HepG2 (cell line): ENCODE measurements around the gene HTRA2. TPM values are rescaled to one million over a fixed set of nuclear protein-coding genes. Genes with fewer than 3 reads are reported as not detected.

ENCODE experiments used
- AHR ChIP-seq: IDR thresholded peaks from 2 replicates; pipeline ENCODE4 v1.6.1; 2018; ENCODE audit warnings: missing genetic modification reagents, missing compliant biosample characterization
- BCLAF1 ChIP-seq: fragments of 450-650 bp; IDR thresholded peaks from 2 replicates; pipeline ENCODE4 v1.6.1; 2017; ENCODE audit warnings: mild to moderate bottlenecking
- KDM3A ChIP-seq: IDR thresholded peaks from 2 replicates; pipeline ENCODE4 v1.6.1; 2018; ENCODE audit warnings: low read depth, missing compliant biosample characterization
- KLF13 ChIP-seq: sonication (generic); formaldehyde crosslinking; IDR thresholded peaks from 2 replicates; pipeline ENCODE4 v1.4.0; 2020; ENCODE audit warnings: mild to moderate bottlenecking, missing genetic modification reagents
- MED1 ChIP-seq: sonication (generic); formaldehyde crosslinking; IDR thresholded peaks from 2 replicates; pipeline ENCODE4 v1.4.0; 2020; ENCODE audit warnings: missing genetic modification reagents
- NBN ChIP-seq: fragments of 450-650 bp; conservative IDR thresholded peaks from 2 replicates; pipeline ENCODE4 v1.6.1; 2017
- NFRKB ChIP-seq: fragments of 450-650 bp; IDR thresholded peaks from 2 replicates; pipeline ENCODE4 v1.6.1; 2017
- NR2F2 ChIP-seq: IDR thresholded peaks from 2 replicates; pipeline ENCODE4 v1.6.1; 2012; ENCODE audit warnings: low read depth, inconsistent platforms, borderline replicate concordance
- PLRG1 ChIP-seq: fragments of 450-650 bp; conservative IDR thresholded peaks from 2 replicates; pipeline ENCODE4 v1.6.1; 2016
- SALL1 ChIP-seq: sonication (generic); formaldehyde crosslinking; IDR thresholded peaks from 2 replicates; pipeline ENCODE4 v1.8.0; 2022; ENCODE audit warnings: mild to moderate bottlenecking, missing genetic modification reagents
- SALL2 ChIP-seq: sonication (generic); formaldehyde crosslinking; IDR thresholded peaks from 2 replicates; pipeline ENCODE4 v1.8.1; 2023; ENCODE audit warnings: mild to moderate bottlenecking, missing genetic modification reagents, inconsistent platforms
- TAF15 ChIP-seq: fragments of 200-400 bp; formaldehyde crosslinking; IDR thresholded peaks from one replicate; pipeline ENCODE4 v1.6.1; 2018; ENCODE audit warnings: mild to moderate bottlenecking, low read depth, low read length; ENCODE audit not compliant: poor library complexity, severe bottlenecking
- TCF12 ChIP-seq, 2 experiments: fragments of 450-650 bp in 1 of 2; sonication (generic) in 1 of 2; formaldehyde crosslinking in 1 of 2; IDR thresholded peaks; 2 replicates each; pipeline versions ENCODE4 v1.6.1 to v1.8.0; 2017 to 2022; ENCODE audit warnings: antibody characterized with exemption in 1 of 2, mild to moderate bottlenecking in 1 of 2, missing genetic modification reagents in 1 of 2, moderate library complexity in 1 of 2
- TEAD3 ChIP-seq: optimal IDR thresholded peaks from 2 replicates; pipeline ENCODE3; 2016; ENCODE audit warnings: borderline replicate concordance
- TFE3 ChIP-seq: IDR thresholded peaks from 2 replicates; pipeline ENCODE4 v1.6.1; 2016
- XRCC5 ChIP-seq: fragments of 200-400 bp; formaldehyde crosslinking; optimal IDR thresholded peaks from 2 replicates; pipeline ENCODE3; 2017; ENCODE audit warnings: mild to moderate bottlenecking, low read length
- ZNF329 ChIP-seq: sonication (generic); formaldehyde crosslinking; IDR thresholded peaks from 2 replicates; pipeline ENCODE4 v1.9.0; 2021; ENCODE audit warnings: low read depth, mild to moderate bottlenecking, missing genetic modification reagents
- ZNF446 ChIP-seq: sonication (generic); formaldehyde crosslinking; IDR thresholded peaks from 2 replicates; pipeline ENCODE4 v1.5.0; 2020; ENCODE audit warnings: mild to moderate bottlenecking, missing genetic modification reagents
- ZNF552 ChIP-seq: sonication (generic); formaldehyde crosslinking; IDR thresholded peaks from 2 replicates; pipeline ENCODE4 v1.9.0; 2022; ENCODE audit warnings: missing genetic modification reagents, mild to moderate bottlenecking, borderline replicate concordance
- ZNF629 ChIP-seq: sonication (generic); formaldehyde crosslinking; conservative IDR thresholded peaks from 2 replicates; pipeline ENCODE4 v1.5.0; 2020; ENCODE audit warnings: missing genetic modification reagents
- ZNF704 ChIP-seq: sonication (generic); formaldehyde crosslinking; IDR thresholded peaks from 2 replicates; pipeline ENCODE4 v1.8.1; 2023; ENCODE audit warnings: mild to moderate bottlenecking, inconsistent platforms, moderate library complexity, missing genetic modification reagents, borderline replicate concordance
- ZNF784 ChIP-seq: sonication (generic); formaldehyde crosslinking; IDR thresholded peaks from 2 replicates; pipeline ENCODE4 v1.5.1; 2020; ENCODE audit warnings: missing genetic modification reagents, mild to moderate bottlenecking, borderline replicate concordance
- polyA plus RNA-seq, 8 experiments: library from polyadenylated mRNA; depleted of rRNA in 3 of 8; stranded (reverse) in 7 of 8; unstranded in 1 of 8; fragments of >200 nt; fragmentation: Illumina TruSeq in 4 of 8; extraction: Trizol in 4 of 8; gene quantifications; 2 replicates each; pipeline versions ENCODE4 v1.2.1 to v1.2.3, GENCODE V29; 2011 to 2016; ENCODE audit warnings: low read depth in 4 of 8, missing spikeins in 1 of 8, mixed read lengths in 1 of 8; ENCODE audit not compliant: insufficient read depth in 1 of 8
- total RNA-seq, 5 experiments: library from RNA; depleted of rRNA; stranded (reverse); fragments of >200 nt; fragmentation: Illumina TruSeq; extraction: Trizol; gene quantifications; 2 replicates each; pipeline ENCODE4 v1.2.3, GENCODE V29; 2016; ENCODE audit warnings: low read depth in 1 of 5

Gene HTRA2
- total and polyA plus RNA-seq, 2 of the 13 experiments (the other 11 are each of a cell fraction or from before 2014, with no cell fraction given), result 47.7 to 50.3 TPM

- peak; percentile 94 for TF ChIP-seq ZNF784
- no peak; the same call in 1 of the 2 replicates for TF ChIP-seq ZNF552 (CRISPR knock-in tag)
- 0 out of 2 replicates have a peak, but pooled peaks have one; percentile 39 for TF ChIP-seq SALL2 (CRISPR knock-in tag)
- no peak for TF ChIP-seq TCF12 (IDR thresholded peaks at IDR 0.05)
- peak; percentile 59; the same call in 1 of the 2 replicates for TF ChIP-seq TCF12 (CRISPR knock-in tag; IDR thresholded peaks at IDR 0.05)
- TF ChIP-seq XRCC5, result no peak
- TF ChIP-seq ZNF329 (CRISPR knock-in tag), result no peak
- TF ChIP-seq AHR (CRISPR knock-in tag), result 0 out of 2 replicates have a peak, but pooled peaks have one; percentile 5
- peak; percentile 90 for TF ChIP-seq SALL1
- peak; percentile 93 for TF ChIP-seq TEAD3
- no peak for TF ChIP-seq TFE3 (CRISPR knock-in tag)
- TF ChIP-seq MED1 (CRISPR knock-in tag), result peak; percentile 66
- peak; percentile 91 for TF ChIP-seq NR2F2
- no peak for TF ChIP-seq ZNF446 (CRISPR knock-in tag)
- TF ChIP-seq PLRG1, result no peak
- no peak for TF ChIP-seq KLF13 (CRISPR knock-in tag)
- peak; percentile 21; the same call in 1 of the 2 replicates for TF ChIP-seq KDM3A (CRISPR knock-in tag)
- 0 out of 2 replicates have a peak, but pooled peaks have one; percentile 18 for TF ChIP-seq ZNF704
- TF ChIP-seq ZNF629 (CRISPR knock-in tag), result no peak
- no peak for TF ChIP-seq BCLAF1
- TF ChIP-seq NFRKB, result no peak
- no peak for TF ChIP-seq TAF15
- TF ChIP-seq NBN, result no peak
Measured at GRCh38 chr2:74488643-74489481, 40.9 kb upstream of the HTRA2 start (continued).
